NCI-H748 (cell line): ENCODE measurements around the gene LIPH.
"Not testable (repeated sequence)": the region's sequence is repeated elsewhere in the genome, so short reads cannot be mapped to it uniquely, and the experiment has no call there.

Experiments used
- DNase-seq: peaks from one replicate; lab custom pipeline; 2025; ENCODE audit not compliant: unreplicated experiment; lab: John Stamatoyannopoulos, UW

The LIPH gene

GRCh38 chr3:185489462-185489861 is 62.9 kb downstream of the LIPH start:
- no peak for DNase-seq

- DNase-seq, result no peak
Observed at GRCh38 chr3:185488465-185488864, 63.9 kb downstream of the LIPH start.

GRCh38 chr3:185486394-185486793 is 66.0 kb downstream of the LIPH start:
- DNase-seq, result no peak

- DNase-seq, result no peak
Observed at GRCh38 chr3:185484296-185484695, 68.1 kb downstream of the LIPH start.

GRCh38 chr3:185479373-185479945 is 72.9 kb downstream of the LIPH start:
- no peak for DNase-seq

GRCh38 chr3:185477316-185477715 is 75.1 kb downstream of the LIPH start:
- no peak for DNase-seq

GRCh38 chr3:185474922-185475321 is 77.5 kb downstream of the LIPH start:
- DNase-seq, result not testable (repeated sequence)

- DNase-seq, result no peak
Observed at GRCh38 chr3:185473290-185473815, 79.0 kb downstream of the LIPH start.

GRCh38 chr3:185470323-185470722 is 82.1 kb downstream of the LIPH start:
- no peak for DNase-seq

GRCh38 chr3:185469542-185469941 is 82.8 kb downstream of the LIPH start:
- no peak for DNase-seq

- not testable (repeated sequence) for DNase-seq
Observed at GRCh38 chr3:185466123-185466522, 86.3 kb downstream of the LIPH start.

GRCh38 chr3:185465471-185465870 is 86.9 kb downstream of the LIPH start:
- DNase-seq, result no peak

- DNase-seq, result no peak
Observed at GRCh38 chr3:185460719-185461350, 91.6 kb downstream of the LIPH start.

- no peak for DNase-seq
Observed at GRCh38 chr3:185460309-185460708, 92.1 kb downstream of the LIPH start.

GRCh38 chr3:185457376-185457775 is 95.0 kb downstream of the LIPH start:
- no peak for DNase-seq
